Neutrophil (primary cell): ENCODE measurements around the gene ALPK3.

Source experiments
- H3K27ac ChIP-seq: fragments of 200-600 bp; sonication (generic); 2 replicates; pipeline ENCODE4 v1.5.1; 2016; ENCODE audit warnings: mild to moderate bottlenecking, moderate library complexity
- H3K27me3 ChIP-seq: fragments of 200-600 bp; sonication (generic); 2 replicates; pipeline ENCODE4 v1.6.0; 2016; ENCODE audit warnings: mild to moderate bottlenecking
- H3K36me3 ChIP-seq: fragments of 200-600 bp; sonication (generic); 2 replicates; pipeline ENCODE4 v1.5.1; 2017
- H3K4me1 ChIP-seq, 2 experiments: fragments of 200-600 bp in 1 of 2; sonication (generic) in 1 of 2; 1 replicate in 1 of 2; 2 replicates in 1 of 2; pipeline versions ENCODE4 v1.5.1 to v1.6.1; 2013 to 2016; ENCODE audit warnings: low read depth in 1 of 2, low read length in 1 of 2, mild to moderate bottlenecking in 1 of 2, moderate library complexity in 1 of 2; ENCODE audit not compliant: control insufficient read depth in 1 of 2, insufficient read depth in 1 of 2
- H3K4me3 ChIP-seq, 2 experiments: fragments of 200-600 bp in 1 of 2; sonication (generic) in 1 of 2; 1 replicate in 1 of 2; 2 replicates in 1 of 2; pipeline ENCODE4 v1.5.1; 2013 to 2016; ENCODE audit warnings: low read depth in 1 of 2, low read length in 1 of 2, mild to moderate bottlenecking in 1 of 2, moderate library complexity in 1 of 2
- H3K9me3 ChIP-seq: fragments of 200-600 bp; sonication (generic); 2 replicates; pipeline ENCODE4 v1.5.1; 2016
- TF ChIP-seq, protein P1 (sequence below): fragments of 200-600 bp; sonication (generic); IDR thresholded peaks from 2 replicates; pipeline ENCODE4 v1.5.1; 2016; ENCODE audit warnings: antibody characterized with exemption

Gene ALPK3

DNA sequence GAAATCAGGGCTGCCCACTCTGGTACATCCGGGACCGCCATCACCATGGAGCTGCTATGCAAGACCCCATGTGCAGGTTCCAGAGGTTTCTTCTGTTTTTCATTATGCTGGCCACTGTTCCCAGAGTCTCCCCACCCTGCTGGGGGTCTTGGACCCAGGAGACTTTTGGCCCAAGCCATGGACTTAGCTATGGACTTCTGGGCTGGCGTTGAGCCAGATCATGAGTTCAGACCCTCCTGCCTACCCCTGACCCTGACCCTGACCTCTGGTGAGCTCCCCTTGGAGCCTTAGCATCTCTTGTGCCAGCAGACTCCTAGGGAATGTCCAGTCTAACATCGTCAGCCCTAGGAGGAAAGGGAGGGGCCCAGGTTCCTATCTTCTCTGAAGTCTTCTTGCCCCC is 92.6 kb downstream of the ALPK3 start:
- no peaks in the 10 kb centered on the region for H3K9me3 ChIP-seq
- no peak overlapping the region for H3K4me3 ChIP-seq
- H3K36me3 ChIP-seq, result no peaks in the 10 kb centered on the region
- TF ChIP-seq, protein P1, sequence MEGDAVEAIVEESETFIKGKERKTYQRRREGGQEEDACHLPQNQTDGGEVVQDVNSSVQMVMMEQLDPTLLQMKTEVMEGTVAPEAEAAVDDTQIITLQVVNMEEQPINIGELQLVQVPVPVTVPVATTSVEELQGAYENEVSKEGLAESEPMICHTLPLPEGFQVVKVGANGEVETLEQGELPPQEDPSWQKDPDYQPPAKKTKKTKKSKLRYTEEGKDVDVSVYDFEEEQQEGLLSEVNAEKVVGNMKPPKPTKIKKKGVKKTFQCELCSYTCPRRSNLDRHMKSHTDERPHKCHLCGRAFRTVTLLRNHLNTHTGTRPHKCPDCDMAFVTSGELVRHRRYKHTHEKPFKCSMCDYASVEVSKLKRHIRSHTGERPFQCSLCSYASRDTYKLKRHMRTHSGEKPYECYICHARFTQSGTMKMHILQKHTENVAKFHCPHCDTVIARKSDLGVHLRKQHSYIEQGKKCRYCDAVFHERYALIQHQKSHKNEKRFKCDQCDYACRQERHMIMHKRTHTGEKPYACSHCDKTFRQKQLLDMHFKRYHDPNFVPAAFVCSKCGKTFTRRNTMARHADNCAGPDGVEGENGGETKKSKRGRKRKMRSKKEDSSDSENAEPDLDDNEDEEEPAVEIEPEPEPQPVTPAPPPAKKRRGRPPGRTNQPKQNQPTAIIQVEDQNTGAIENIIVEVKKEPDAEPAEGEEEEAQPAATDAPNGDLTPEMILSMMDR, result no peak
- H3K27me3 ChIP-seq, result no peaks in the 10 kb centered on the region
- H3K4me1 ChIP-seq, result no peaks in the 10 kb centered on the region
- H3K27ac ChIP-seq, result no peak overlapping the region

DNA sequence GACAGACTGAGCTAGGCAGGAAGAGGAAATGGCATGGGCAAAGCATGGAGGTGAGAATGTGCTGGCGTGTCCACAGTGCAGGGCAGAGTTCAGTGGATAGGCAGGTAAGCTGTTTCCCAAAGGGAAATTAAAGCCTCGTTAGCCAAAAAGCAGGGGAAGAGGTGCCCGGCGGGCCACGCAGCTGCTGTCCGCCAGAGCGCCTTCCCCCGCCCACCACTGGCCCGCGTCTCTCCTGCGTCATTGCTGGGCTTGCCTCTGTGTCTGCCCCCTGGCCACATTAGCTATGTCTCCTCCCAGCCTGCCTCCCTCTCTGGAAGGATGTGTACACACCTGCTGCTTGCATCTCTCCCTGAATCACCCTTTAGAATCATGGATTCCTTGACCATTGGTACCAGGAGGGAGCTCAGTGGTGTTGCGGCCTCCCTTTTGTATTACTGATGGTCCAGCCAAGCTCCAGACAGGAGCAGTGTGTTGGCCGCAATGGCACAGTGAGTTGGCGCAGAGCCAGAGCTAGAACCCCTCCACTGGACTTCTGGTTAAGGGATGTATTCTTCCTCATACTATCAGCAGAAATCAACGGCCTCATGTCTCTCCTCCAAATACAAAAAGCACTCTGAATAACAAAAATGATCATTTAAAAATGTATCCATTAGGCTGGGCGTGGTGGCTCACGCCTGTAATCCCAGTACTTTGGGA is 93.9 kb downstream of the ALPK3 start:
- TF ChIP-seq, protein P1, result no peak

DNA sequence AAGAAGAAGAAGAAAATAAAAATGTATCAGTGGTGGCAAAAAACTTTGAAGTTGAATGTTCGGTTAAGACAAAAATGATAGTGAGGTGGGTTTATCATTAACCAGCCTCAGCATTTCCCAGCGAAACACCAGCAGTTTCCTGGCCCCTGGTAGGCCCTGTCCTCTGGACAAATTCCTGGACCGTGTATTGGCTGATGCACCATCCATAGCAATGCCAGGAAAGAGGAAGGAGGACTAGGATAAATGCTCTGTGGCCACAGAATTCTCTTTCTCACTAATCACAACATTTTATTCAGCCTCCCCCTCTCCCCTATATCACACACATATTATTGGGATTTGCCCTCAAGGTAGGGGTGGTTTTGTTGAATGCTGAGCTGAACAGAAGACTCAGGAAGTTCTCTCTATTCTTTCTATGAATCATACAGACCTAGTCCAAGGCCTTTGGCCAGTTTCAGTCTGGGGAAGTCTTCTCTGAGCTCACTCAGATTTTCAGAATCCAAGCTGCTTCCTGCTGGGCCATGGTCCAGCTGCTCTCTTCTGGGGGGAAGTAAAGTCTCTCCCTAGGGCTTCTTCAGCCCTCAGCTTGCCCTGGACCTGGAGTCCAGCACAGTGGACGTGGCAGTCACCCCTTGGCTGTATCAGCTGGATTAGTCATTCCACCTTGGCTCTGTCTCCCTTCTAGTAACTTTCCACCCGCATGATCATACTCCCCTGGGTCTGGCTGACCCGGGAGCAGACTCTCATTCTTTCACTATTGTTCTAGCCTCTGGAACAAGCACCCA is 94.9 kb downstream of the ALPK3 start:
- H3K27ac ChIP-seq, result no peak overlapping the region

More for the DNA sequence above, 93.9 kb downstream of the ALPK3 start:
- Histone ChIP-seq H3K9me3 (no peaks in the 10 kb centered on the region), H3K27ac (no peak overlapping the region), H3K4me1 (no peaks in the 10 kb centered on the region), H3K27me3 (no peaks in the 10 kb centered on the region), H3K36me3 (no peaks in the 10 kb centered on the region), H3K4me3 (no peak overlapping the region)

DNA sequence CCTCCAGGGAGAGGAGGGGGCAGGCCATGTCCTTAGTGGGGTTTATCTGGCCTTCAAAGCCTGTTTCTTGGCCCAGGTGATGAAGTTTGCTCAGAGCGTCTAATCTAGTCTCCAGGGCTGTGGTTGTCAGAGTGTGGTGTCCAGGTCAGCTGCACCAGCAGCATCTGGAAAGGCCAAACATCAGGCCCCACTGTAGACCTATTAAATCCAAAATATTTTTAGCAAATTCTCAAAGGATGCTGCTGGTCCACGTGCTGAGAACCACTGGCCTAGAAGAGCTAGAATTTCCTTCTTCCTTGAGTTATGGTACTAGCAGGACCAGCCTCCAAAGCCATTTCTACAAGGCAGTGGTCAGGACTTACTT is 96.2 kb downstream of the ALPK3 start:
- TF ChIP-seq, protein P1, result no peak
- Histone ChIP-seq H3K4me3 (no peak overlapping the region), H3K36me3 (no peaks in the 10 kb centered on the region), H3K27ac (no peak overlapping the region), H3K9me3 (no peaks in the 10 kb centered on the region), H3K27me3 (no peaks in the 10 kb centered on the region), H3K4me1 (no peaks in the 10 kb centered on the region)

More for the DNA sequence above, 94.9 kb downstream of the ALPK3 start:
- TF ChIP-seq, protein P1, result no peak
- Histone ChIP-seq H3K4me3 (no peak overlapping the region), H3K36me3 (no peaks in the 10 kb centered on the region), H3K9me3 (no peaks in the 10 kb centered on the region), H3K4me1 (no peaks in the 10 kb centered on the region), H3K27me3 (no peaks in the 10 kb centered on the region)

DNA sequence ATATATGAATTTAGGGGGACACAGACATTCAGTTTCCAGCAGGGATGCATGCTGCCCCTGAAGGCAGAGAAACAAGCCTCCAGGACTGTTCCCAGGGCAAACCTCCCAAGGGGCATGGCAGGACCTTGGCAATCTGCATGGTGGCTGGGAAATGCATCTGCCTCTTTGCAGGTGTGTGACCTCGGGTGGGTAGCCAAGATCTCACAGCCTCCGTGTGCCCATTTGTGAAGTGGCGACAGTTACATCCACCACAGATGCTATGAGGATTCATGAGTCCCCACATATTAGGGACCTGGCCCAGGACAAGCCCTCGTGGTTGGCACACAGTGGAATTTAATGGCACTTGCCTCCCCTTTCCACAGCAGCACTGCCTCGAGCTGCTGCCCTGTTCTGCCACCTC is 97.2 kb downstream of the ALPK3 start:
- H3K27me3 ChIP-seq, result no peaks in the 10 kb centered on the region
- H3K4me3 ChIP-seq, result no peak overlapping the region
- H3K27ac ChIP-seq, result no peak overlapping the region
- H3K9me3 ChIP-seq, result no peaks in the 10 kb centered on the region
- H3K36me3 ChIP-seq, result no peaks in the 10 kb centered on the region
- TF ChIP-seq, protein P1, result no peak
- no peaks in the 10 kb centered on the region for H3K4me1 ChIP-seq
